HK-2 (cell line): ENCODE results near the gene AHI1.
A peak's percentile ranks its signal among the peaks of the same experiment; 100 is the strongest.
"Not testable (repeated sequence)": the region's sequence is repeated elsewhere in the genome, so short reads cannot be mapped to it uniquely, and the experiment has no call there.

Experiments
- DNase-seq: peaks from one replicate; pipeline ENCODE4 v3.0.0-alpha.2; 2018; ENCODE audit not compliant: unreplicated experiment

AHI1 gene

DNA sequence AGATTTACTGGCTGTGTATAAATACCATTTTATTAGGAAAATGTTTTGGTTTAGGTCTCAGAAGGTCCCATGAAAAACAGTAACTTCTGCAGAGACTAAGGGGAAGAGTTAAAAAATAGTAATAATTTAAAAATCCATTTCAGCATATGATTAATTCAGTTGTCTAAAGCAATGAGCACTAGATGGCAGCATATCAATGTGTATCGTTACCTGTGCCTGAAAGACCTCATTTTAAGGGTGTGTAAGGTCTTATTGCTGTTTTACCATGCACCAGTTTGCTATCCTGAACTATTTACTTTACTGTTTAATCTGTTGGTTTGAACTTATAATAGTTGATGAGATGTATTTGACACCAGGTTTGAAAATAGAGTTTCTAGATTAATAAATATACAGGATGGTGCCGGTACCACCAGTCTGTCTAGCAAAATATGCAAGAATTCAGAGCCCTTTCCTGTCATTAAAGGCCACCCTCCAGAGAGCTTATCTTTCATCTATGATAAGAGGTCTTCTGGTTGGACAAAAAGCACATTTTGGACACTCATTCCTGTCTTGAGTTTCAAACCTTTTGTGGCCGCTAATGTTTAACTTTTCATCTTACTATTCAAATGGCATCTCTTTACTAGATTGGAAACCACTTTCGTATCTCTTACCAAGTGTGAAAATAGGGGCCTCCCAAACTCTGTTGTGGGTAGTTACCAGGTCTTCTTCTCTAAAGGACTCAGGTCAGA lies 8.9 kb upstream of the AHI1 start:
- DNase-seq, result no peak

DNA sequence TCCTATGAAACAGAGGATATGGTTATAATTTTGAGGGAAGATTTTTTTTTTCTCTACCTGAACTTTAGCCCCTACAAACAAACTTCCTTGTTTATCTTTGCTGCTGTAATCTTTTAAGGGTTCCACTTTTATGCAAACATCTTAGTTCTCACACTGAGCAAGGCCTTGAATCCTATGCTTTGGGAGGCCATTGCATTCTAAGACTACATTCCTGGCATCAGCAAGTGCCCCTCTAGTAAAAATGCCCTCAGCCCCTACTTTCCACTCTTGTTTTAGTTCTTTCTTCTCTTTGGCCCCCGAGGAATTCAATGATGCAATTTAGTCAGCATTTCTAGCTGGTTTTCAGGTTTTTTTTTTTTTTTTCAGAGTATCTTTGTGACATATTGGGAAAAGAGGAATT lies 8.1 kb upstream of the AHI1 start:
- DNase-seq, result no peak

DNA sequence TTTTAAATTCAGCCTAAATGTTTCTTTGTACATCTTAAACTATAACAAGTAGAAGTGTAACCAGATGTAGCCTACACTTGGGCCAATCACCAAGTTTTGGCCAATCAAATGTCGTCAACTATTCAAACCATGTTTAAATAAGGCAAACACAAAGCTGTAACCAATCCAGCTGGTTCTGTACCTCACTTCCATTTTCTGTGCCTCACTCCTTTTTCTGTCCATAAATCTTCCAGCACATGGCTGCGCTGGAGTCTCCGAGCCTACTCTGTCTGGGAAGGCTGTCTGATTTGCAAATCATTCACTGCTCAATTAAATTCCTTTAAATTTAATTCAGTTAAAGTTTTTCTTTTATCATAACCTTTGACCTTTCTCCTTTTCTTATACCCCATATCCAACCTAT lies 7.7 kb upstream of the AHI1 start:
- no peak for DNase-seq

DNA sequence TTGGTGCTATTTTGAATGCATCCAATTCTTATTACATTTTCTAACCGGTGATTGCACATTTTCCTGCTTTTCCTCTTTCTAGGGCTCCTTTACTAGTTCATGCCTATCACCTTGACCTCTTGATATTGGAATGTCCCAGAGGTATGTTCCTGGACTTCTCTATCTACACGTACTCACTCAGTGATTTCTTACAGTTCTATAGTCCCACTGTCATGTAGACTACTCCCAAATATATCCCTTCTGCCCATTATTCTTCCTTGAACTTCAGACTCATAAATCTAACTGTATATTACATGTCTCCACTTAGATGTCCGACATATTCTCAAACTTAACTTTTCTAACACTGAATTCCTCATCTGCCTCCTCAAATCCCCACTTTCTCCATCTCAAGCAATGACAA lies 7.2 kb upstream of the AHI1 start:
- DNase-seq, result no peak

DNA sequence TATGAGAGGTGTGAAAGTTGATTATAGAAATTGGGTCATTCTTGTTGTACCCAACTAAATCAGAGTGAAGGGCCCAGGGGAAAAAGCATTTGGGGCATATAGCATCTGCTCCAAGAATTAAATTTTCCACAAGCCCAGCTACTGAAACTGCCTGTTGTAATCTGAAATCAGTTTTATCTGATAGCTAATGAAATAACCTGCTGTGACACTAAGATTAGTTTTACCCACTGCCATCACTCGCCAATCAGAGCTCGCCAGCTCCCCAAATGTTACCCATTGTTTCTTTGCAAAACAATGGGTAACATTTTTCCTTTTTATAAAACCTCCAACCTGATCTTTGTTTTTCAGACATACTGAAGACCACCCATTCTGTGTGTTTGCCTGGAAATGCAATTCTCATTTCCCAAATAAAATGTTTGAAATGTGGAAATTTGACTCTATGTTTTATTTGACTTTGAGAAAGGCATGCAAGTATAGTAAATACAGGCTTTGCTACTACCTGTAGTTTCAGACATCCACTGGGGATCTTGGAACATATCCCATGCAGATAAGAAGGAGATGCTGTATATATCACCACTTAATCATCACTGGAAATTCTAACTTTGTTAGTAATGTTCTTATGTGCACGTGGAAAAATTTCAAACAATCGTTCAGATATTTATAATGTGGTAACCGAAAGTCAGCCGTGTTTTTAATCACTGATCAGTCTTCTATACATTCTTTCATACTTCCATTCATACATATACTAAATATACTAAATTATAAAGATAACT lies 6.3 kb upstream of the AHI1 start:
- no peak for DNase-seq

DNA sequence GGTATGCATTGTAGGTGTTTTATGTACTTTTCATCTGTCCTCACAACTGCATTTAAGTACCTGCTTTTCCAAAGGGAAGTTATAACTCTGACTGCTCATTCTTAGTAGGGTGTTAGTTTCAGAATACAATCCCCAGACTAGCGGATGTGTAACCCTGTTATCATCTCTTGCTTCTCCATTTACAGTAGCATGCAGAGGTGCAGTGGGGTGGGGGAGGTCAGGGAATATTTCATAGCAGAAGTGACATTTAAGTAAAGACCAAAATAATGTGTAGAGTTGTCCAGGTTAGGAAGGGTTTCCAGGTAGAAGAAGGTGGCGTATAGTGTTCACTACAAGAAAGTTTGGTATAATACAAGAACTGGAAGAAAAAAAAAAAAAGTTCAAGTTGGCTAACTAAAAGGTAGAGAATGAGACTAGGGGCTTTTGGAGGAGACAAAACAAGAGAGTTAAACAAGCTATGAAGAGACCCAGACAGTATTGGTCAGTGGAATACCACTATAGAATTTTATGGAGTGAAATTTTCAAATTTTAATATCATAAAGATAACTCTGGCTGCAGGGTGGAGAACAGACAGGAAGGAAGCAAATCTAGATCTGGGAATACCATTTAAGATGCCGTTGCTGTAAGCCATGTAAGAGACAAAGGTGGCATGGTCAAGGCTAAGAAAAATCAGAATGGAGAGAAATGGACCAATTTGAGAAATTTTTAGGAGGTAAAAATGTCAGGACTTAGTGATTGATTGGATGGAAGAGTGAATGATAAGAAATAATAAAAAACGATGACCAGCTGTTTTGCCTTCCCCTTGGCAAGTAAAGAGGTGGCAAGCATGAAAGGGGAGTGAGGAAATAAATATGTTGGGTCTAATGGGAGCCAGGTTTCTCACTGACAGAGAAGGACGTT lies 2.2 kb upstream of the AHI1 start:
- no peak for DNase-seq

DNA sequence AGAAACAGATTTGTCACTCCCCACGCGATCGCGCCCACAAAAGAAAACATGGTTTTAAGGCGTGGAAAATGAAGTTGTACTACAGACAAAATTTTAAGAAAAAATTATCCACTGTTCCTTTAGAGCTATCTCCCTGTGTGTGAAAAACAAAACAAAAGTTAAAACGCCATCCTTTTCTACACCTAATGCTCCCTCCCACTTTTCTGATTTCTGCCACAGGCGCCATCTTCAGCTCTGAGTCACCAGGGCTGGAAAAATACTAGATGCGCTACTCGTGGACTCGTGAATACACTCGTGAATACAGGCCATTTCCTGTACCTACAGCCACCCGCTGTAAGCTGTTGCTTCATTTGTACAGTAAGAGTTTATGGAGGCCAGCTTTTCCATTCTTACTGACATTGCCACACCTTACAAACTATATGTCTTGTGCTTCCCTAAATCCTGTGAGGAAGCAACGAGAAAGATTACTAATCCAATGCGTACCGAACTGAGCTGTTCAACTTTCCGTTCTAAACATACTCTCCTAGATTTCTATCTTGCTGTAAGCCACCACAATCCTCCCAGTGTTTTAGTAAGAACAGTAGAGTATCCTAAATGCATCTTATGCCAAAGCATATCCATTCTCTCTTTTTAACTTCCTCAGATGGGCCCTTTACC lies 773 bp upstream of the AHI1 start:
- peak; percentile 66 for DNase-seq

DNA sequence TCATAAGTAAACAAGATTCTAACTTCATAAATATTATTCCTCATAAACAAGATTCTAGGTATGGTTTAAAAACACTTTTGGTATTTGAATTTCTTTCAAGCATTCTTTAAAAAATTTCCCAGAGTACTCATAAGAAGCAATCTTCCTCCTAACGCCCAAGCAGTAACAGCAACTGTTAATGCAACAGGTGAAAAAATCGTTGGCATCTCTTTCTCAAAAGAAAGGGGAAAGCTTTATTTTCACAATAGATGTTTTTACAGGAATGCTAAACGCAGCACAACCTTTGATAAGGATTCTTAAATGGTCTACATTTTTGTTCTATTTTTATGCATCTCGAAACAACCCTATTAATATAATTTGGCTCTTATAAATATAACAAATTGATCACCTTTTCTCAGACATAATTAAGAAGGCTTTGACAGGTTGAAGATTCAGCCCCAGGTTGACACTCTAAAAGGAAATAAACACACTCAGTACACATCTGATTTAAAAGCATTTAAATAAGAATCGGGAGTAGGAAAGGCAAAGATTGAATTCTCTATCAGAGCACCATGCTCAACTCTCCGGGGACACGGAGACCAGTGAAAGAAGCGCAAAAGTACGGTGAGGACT lies 634 bp downstream of the AHI1 start:
- no peak for DNase-seq

DNA sequence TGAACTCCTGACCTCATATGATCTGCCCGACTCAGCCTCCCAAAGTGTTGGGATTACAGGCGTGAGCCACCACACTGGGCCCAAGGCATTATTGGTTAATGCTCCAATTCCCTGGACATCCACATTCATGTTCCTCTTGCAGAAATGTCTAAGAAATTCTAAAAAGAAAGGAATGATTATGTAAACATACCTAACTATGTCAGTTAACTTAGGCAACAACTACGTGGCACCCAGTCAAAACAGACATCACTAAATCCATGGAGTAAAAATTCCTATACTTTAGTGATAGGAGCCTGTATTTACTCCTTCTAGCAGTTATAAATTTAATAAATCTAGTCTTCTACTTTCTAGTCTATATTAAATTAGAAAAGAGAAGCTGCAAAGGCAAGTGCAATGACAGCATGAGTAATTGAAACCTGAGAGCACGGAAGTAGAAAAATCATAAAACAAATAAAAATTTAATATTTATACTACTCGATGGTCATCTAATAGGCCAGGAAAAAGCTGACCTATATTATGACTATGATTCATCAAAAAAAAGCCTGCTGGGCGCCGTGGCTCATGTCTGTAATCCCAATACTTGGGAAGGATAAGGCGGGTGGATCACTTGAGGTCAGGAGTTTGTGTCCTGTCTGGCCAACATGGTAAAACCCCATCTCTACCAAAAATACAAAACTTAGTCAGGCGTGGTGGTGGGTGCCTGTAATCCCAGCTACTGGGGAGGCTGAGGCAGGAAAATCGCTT lies 4.2 kb downstream of the AHI1 start:
- DNase-seq, result no peak

DNA sequence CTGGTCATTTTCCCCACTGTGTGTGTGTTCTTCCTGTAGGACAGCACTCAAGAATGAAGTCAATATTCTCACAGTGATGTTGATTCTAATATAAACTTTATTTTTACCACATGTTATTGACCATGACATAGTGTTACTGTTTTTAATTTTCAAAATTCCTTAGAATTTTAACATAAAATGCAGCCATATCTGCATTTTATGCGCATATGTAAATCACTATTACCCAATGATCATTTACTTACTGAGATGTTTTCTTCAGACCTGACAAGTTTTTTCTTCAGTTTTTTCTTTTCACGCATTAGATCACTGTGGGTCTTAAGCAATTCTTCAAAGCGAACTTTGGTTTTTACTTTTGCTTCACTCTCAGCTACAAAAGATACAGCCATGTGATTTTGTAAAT lies 7.2 kb downstream of the AHI1 start:
- DNase-seq, result no peak

DNA sequence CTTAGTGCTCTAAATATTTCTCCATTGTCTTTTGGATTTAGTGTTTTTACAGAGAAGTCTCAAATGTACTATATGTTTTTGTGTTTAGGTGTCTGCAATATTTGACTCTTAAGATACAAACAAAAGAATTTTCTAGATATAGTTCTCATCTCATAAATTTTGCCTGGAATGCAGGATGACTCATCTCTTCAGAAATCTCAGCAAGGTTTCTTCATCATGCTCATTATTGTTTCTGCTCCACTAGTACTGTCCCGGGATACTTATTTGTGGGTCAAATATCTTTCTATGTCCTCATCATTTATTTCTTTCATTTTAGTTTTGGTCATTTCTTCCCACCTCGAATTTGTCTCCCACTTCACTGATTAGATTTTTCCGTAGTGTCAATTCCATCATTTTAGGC lies 9.5 kb downstream of the AHI1 start:
- DNase-seq, result no peak

DNA sequence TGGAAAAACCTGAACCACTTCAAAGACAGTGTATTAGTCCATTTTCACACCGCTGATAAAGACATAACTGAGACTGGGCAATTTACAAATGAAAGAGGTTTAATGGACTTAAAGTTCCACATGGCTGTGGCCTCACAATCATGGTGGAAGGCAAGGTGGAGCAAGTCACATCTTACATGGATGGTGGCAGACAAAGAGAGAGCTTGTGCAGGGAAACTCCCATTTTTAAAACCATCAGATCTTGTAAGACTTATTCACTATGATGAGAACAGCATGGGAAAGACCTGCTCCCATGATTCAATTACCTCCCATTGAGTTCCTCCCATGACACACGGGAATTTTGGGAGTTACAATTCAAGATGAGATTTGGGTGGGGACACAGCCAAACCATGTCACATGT lies 13.6 kb downstream of the AHI1 start:
- DNase-seq, result not testable (repeated sequence)

DNA sequence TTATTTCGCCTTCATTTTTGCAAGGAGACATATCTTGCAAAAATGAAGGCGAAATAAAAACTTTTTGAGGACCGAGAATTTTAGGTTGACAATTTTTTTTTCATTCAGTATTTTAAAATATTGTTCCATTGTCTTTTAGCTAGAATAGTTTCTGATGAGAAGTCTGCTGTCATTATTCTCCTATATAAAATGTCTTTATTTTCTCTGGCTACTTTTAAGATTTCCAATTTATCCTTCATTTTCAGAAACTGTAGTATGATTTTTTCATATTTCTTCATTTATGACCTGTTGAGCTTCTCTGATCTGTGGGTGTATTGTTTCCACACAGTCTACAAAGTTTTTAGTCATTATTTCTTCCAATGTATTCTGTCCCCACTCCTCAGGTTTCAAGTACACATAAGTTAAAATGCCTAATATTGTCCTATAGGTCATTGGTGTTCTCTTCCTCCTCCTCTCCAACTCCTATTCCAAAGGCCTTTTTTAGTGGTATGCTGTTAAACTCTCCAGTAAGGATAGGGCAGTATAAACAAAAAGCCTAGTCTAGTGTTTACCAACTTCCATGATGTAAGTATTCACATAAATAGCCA lies 15.7 kb downstream of the AHI1 start:
- no peak for DNase-seq

DNA sequence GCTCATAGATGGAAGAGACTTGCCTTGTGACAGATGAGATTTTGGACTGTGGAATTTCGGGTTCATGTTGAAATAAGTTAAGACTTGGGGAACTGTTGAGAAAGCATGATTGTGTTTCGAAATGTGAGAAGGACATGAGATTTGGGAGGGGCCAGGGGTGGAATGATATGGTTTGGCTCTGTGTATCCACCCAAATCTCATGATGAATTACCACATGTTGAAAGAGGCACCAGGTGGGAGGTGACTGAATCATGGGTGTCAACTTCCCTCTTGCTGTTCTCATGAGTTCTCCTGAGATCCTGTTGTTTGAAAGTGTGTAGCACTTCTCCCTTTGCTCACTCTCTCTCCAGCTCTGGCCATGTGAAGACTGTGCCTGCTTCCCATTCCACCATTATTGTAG lies 17.9 kb downstream of the AHI1 start:
- DNase-seq, result no peak

DNA sequence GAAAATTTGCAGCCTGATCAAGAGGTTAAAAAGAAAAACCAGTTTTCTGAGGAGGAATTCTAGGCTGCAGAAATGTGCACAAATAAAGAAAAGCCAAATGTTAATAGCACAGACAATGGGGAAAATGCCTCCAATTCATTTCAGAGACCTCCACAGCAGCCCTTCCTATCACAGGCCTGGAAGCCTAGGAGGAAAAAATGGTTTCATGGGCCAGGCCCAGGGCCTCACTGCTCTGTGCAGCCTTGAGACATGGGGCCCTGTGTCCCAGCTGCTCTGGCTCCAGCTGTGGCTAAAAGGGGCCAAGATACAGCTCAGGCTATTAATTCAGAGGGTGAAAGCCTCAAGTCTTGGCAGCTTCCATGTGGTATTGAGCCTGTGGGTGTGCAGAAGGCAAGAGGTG lies 18.9 kb downstream of the AHI1 start:
- DNase-seq, result no peak

DNA sequence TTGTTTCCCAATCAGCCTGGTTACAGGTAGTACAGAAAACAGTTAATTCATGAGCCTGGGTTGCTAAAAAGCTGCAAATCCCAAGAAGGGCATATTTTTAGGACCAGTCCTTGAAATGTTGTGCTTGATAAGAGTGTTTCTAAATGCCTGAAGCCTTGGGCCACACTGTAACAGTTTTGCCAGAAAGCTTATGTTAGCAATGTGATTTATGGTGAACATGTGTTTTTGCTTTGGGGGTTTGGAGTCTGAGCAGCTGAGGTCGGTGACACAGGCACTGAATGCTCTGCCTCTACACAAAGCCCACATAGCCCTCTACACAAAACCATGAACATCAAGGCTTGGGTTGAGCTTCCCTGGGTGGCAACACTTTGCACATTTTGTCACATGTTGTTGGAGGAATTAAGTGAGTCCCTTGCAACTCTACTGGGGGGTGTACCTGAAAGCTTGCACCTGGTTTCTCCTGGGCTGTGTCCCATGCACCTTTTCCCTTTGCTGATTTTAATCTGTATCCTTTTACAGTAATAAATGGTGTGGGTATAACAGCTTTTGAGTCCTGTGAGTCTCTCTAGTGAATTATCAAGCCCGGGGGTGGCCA lies 22.2 kb downstream of the AHI1 start:
- DNase-seq, result no peak

DNA sequence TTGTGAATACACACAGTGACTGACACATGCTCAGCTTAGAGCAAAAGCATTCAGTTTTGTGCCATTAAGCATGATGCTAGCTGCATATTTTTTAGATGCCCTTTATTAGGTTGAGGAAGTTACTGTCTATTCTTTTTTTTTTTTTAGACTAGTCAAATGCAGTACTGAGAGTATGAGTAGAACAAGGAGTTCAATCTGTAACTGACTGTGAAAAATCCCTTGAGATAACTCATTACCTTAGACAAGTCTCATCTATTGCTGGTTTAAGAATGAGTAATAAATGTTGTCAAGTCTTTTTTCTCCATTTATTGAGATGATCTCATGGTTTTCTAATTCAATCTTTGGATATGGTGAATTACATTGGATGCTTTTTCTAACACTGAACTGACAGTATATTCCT lies 23.2 kb downstream of the AHI1 start:
- DNase-seq, result no peak

DNA sequence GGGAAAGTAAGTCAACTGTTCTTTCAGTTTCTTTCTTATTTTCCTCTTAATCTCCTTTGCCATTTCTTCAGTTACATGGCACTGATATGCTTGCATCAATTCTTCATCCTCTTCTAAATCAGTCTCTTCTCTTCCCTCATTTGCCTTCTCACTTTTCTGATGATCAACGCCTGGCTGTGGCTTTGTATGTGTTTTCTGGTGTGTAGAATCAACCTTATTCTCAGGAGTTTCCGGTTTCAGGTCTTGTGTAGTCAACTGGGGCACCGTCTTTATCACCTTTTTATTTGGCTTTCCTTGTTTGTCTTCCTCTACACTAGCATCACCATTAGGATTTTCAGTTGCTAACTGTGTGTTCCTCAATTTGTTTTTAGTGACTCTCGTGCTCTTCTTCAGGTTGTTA lies 31.6 kb downstream of the AHI1 start:
- DNase-seq, result no peak

DNA sequence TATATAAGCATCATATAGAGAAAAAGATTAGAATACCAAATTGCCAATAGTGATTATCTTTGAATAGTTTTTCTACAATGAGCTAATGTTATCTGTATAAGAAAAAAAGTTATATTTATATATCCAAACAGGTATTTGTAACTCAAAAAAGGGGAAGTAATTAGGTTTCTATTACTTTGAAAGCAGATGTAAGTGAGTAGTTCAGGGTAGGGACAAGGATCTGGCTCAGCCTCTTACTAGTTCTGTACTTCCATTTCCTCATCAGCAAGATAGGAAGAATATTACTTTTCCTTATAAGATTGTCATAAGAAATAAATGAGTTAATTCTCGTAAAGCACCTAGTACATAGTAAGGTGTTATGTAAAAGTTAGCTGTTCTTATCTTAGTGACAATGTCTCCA lies 32.2 kb downstream of the AHI1 start:
- DNase-seq, result no peak

DNA sequence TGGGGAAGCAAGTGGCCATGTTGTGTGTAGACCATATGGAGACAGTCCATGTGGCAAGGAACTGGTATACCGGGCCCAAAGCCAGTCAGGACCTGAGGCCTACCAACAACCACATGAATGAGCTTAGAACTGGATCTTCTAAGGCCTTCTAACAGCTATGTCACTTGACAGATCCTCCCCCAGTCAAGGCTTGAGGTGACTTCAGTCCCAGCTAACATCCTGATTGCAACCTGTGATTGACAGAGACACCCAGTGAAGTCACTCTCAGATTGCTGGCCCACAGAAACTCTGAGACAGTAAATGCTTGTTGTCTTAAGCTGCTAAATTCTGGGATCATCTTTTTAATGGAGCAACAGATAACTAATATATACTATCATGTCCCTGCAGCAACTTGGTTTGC lies 32.9 kb downstream of the AHI1 start:
- DNase-seq, result no peak
